Fibroblast of the conjunctiva (primary cell): ENCODE results near the gene KRI1.
A peak's percentile ranks its signal among the peaks of the same experiment; 100 is the strongest.
"Not testable (repeated sequence)": the region's sequence is repeated elsewhere in the genome, so short reads cannot be mapped to it uniquely, and the experiment has no call there.

ENCODE experiments used
- DNase-seq: peaks from one replicate; pipeline ENCODE4 v3.0.0-alpha.2; 2010; ENCODE audit warnings: low read depth

Gene KRI1

DNA sequence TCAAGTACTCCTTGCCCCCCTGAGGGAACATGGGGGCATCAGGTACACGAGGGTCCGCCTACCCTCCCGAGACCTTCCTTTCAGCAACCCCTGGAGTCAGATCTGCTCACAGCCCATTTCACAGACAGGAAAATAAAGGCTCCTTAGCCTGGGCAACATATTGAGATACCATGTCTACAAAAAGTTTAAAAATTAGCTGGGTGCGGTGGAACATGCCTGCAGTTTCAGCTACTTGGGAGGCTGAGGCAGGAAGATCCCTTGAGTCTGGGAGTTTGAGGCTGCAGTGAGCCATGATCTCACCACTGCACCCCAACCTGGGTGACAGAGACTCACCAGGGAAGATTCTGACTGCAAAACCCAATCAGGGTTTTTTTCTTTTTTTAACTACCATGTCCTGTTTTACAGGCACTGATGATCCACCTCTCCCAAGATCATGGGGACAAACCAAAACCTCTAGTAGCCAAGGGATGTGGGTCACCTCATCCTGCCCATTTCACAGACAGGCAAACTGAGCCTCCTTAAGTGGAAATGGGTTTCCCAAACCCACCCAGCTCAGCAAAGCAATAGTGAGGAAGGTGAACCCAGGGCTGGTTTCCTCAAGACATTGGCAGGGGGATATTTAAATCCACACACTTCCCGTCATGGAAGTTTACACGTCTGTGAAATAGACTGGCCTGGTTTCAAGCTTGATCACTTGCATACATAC, 9.4 kb upstream of the KRI1 start:
- DNase-seq = no peak

DNA sequence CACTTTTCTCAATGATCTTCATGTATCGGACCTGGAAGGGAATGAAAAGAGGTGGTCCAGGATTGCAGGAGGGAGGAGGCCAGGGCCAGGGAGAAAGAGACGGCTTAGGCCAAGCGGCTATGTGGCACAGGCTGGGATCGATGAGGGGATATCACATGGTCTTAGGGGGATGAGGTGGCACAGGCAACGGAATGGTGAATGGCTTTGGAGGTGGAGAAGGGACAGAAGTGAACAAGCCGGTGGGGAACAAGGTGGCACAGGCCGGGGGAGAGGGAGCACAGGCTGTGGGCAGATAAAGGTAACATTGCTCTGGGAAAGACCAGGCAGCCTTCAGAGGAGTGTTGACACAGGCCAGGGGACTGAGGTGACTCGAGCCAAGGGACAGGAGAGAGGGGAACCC, 8.7 kb upstream of the KRI1 start:
- DNase-seq = no peak

DNA sequence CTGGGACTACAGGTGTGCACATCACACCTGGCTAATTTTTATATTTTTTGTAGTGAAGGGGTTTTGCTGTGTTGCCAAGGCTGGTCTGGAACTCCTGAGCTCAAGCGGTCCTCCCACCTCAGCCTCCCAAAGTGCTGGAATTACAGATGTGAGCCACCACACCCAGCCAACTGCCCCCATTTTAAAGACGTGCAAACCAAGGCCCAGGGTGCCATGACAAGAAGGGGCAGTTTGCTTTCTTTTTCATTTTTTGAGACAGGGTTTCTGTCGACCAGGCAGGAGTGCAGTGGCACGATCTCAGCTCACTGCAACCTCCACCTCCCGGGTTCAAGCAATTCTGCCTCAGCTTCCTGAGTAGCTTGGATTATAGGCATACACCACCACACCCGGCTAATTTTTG, 8.0 kb upstream of the KRI1 start:
- DNase-seq = not testable (repeated sequence)

DNA sequence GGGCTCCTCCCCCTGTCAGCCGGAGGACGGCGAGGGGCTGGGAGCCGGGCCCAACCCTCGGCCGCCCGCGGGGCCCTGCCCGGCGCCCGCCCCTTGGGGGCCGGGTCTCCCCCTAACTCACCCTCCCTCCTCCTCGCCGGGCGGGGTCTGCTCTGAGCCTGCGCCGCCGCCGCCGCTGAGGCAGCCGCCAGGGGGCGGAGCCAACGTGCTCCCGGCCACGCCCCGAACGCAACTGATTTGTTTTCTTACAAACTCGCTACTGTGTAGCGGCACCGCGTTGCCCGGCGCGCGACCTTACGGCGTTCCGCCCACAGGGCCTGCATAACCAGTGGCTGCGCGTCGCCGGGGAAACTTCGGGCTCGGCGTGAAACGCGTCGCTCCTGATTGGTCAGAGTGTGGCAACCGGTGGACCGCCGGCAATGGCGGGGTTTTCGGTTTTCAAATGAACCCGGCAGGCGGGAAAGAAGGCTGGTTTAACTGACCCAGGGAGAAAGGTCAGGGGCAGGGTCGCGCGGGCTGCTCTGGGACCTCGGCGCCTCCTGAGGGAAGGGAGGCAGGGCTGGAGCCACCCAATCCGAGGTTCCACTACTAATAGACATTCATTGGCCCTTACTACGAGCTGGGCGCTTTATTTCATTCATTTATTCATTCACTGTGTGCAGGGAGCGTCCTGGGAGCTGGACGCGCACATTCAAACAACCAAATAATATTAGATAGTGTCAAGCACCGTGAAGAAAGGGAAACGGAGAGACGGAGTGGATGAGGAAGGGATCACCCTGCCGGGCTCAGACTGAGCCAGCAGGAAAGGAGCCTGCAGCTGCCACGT, 3.2 kb upstream of the KRI1 start, which contains the start of gene CDKN2D:
Gene CDKN2D, minus strand, starts transcription at position 154 of the 826 bp plus-strand sequence. CDS start 326 bp downstream, outside the sequence.
- peak; percentile 99 for DNase-seq

DNA sequence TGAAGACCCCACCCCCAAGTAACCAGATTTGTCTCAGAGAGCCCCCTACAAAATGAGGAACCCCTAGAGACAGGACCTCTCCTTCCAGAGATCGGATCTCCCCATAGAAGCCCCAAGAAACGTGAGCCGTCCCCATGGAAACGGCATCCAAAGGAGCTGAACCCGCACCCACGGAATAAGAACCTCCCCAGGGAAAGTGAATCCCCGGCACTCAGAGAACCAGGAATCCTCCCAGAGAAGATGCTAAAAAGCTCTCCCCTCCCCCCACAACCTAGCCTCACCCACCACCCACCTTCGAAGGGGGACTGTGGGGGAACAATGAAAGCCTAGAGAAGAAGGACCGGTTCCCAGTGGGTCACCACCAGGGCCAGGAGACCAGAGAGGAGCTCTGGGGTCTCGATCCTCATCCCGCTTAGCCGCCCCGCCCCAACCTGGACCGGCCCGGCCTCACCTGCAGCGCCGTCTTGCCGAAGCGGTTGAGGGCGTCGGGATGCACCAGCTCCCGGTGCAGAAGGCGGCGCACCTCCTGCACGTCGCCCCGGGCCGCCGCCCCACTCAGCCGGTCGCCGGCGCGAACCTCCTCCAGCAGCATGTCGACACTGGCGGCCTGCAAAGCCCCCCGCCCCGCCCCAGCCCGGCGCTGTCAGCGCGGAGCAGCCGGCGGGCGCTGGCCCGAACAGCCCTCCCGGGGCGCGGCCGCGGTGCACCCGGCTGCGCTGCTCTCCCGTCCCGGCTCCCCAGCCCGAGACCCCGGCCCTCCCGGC, 2.4 kb upstream of the KRI1 start:
- no peak for DNase-seq

DNA sequence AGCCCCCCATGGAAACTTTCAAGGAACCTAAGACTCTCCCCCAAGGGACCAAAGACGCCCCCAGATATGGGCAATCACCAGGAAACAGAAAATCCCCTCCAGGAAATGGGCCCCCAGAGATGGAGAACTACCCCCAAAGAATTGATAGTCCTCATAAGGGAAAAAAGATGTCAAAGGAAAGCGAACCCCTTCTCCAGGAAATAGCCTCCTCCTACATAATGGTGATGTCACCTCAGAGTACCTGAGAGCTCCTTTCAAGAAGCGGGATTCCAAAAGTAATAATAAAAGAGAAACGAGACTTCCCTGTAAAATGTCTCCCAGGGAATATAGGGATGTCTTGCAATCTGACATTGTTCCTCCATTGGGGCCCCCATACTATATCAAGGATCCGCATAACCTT, 1.8 kb upstream of the KRI1 start:
- DNase-seq = no peak

DNA sequence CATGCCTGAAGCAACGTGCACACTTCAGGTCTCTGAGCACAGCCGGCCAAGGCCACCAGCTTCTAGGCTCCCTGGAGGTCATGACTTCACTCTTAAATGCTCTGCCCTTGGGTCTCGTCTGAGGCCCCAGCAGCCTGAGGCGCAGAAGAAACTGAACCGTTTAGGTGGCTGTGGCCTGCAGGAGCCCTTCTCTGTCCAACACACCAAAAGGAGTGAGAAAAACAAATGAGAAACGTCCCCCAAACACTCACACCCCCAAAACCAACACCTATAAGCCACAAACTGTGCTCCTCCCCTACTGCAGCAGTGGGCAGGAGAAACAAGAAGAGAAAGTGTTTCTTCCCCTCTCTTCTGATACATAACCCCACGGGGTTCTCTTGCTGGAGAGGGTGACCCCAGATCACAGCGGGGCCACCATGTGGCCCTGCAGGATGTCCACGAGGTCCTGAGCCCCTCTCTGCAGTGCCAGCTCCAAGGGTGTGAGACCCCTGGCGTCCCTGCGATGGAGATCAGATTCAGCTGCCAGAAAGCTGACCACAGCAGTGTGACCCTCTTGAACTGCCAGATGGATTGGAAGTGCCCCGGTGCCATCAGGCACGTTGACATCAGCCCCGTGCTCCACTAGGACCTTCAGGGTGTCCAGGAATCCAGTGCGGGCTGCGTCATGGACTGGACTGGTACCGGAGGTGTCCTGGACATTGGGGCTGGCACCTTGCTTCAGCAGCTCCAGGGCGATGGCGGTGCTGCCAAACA, 1.0 kb upstream of the KRI1 start:
- DNase-seq = no peak

DNA sequence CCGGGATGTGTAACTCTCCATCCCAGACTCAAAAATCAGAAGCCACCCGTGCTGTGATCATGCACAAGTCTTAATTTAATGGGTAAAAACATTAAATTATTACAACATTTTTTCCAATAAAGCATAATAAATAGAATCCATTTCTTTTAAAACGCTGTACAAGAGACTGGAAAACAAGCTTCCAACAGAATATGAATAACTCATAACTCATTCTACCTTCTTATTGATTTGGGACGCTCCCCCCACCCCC, 523 bp upstream of the KRI1 start:
- no peak for DNase-seq

DNA sequence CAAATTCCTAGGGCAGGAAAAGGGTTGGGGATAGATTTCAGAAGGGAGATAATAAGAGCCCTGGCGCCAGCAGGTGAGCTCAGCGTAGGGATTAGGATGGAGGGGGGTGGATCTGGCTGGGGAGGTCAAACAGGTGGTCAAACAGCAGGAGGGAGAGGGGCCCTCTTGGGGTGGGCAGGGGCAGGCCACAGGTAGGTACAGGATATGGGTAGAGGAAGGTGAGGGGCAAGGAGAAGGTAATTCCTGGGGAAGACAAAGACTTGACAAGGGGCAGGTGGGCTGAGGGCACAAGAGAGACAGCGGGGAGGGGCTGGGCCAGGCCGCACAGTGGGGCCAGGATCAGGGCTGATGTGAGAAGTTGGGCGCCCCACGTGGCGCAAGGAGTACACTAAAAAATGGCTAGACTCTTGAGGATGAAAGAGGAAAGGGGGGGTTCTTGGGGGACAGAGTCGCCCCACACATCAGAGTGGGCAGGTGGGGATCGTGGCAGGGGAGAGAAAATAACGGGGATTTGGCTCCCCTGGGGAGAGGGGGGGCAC, 713 bp downstream of the KRI1 start:
- no peak for DNase-seq

DNA sequence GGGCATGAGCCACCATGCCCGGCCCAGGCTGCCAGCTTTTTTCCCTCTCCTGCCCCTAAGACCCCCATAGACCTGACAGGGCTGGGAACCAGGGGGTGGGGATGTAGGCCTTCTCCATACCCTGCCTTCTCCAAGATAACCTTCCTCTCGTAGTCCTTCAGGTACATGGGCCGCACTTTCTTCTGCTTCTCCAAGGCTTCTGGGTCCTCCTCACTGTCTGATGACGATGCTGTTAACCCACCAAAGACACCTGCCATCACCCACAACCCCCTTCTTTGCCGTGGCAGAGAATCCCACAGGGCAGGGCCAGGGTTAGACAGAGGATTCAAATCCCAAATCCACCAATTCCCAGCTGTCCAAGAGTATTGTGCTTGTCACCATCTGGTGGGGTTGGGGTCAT, 3.2 kb downstream of the KRI1 start:
- no peak for DNase-seq

DNA sequence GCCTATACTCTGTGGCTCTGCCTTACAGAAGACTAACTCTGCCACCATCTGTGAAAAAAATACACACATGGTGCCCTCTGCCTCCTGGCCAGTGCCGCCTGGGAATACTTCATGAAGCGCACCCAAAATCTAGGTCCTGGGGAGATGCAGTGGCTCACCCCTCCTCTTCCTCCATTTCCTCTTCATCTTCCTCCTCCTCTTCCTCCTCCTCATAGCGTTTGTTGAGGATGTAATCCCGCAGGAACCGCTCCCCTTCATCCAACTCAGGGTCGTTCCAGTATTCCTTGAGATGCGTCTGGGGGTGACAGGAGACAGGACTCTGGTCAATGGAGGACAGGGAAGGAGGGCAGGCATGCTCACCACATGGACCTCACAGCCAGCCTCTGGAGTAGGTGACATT, 5.7 kb downstream of the KRI1 start:
- DNase-seq = no peak

DNA sequence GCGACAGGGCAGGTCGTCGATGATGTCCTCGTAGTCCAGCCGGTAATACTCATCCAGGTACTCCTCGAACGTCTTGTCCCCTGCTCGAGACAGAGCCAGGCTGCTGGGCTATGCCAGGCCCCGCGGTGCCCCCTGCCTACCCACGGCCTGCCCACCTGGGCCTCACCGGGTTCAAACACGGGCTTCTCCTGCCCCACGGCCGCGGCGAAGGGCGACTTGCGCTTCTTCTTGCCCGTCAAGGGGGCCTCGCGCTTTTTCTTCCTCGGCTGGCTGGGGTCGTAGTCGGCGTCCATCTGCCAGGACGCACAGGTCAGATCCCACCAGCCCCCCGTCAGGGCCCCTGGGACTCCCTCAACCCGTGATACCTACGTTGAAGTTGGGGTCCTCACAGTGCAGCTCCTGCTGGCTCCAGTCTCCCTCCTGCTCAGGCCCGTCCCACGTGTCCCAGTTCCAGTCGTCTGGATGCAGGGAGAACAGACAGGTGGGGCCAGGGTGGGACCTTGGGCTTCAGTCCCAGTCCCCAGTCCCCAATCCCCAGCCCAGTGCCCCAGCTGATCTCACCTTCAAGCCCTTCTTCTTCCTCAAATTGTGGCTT, 8.1 kb downstream of the KRI1 start:
- no peak for DNase-seq

DNA sequence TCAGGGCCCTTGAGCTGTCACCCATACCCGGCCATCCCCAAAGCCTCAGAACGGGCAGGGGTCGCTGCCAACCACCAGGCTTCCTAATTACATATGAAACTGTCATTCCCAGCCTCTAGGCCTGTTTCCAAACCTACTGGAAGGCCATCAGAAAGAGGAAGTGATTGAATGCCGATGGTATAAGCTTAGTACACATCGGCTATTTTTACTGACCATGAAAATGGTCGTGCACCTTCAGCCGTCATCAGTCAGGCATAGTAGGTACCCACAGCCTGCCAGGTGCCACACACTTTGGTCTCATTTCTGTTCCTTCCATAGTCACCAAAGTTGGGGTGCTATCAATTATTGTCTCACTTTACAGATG, 10.2 kb downstream of the KRI1 start:
- no peak for DNase-seq

DNA sequence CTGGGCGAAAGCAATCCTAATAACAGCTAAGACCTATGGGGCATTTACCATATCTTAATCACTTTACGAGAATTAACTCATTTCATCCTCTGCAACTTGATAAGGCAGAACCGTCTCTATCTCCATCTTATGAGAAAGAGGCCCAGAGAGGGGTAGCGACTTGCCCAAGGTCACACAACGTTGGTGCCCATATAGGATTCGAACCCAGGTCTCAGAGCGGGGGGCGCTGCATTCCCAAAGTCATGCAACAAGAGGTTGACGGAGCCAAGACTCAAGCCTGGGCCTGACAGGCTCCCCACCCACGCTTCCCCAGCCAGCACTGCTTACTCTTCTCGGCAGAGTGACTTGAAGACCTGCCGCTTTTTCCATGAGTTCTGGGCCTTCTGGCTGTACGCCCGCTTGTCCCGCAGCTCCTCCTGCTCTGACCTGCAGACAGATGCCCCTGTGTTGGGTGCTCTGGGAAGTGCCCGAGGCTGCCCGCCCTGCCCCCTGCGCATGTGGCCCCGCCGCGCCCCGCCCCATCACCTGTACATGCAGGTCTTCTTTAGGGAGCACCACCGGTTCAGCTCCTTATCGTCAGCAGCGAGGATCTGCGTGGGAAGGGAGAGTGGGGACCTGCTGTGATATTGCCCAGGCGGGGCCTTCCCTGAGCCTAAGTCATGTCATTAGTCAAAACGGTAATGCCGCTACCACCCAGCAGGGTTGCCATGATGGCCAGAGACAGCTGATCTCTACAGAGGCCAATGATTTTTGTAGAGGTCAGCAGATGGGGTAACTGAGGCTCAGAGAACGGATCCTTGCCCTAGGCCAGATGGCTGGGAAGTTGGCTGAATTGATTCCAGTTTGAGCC, 10.8 kb downstream of the KRI1 start:
- no peak for DNase-seq

DNA sequence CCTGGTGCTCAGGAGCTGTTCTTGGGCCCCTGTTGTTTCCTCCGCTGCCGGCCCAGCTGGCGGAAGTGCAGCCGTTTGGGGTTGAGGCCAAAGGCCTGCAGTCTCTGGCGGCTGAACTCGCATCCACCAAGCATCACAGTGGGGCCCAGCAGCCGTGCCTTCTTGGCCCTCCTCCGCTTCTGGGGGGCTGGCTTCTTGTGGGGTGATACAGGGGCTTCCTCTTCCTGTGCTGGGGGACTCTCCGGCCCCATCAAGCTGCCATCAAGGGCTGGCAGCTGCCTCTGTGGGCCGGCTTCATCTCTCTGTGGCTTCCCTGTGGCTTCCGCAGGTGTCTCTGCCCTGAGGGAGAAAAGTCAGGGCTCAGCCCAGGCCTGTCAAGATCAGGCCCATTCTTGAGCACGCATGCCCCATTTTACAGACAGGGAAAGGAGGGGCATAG, 11.8 kb downstream of the KRI1 start:
- no peak for DNase-seq

DNA sequence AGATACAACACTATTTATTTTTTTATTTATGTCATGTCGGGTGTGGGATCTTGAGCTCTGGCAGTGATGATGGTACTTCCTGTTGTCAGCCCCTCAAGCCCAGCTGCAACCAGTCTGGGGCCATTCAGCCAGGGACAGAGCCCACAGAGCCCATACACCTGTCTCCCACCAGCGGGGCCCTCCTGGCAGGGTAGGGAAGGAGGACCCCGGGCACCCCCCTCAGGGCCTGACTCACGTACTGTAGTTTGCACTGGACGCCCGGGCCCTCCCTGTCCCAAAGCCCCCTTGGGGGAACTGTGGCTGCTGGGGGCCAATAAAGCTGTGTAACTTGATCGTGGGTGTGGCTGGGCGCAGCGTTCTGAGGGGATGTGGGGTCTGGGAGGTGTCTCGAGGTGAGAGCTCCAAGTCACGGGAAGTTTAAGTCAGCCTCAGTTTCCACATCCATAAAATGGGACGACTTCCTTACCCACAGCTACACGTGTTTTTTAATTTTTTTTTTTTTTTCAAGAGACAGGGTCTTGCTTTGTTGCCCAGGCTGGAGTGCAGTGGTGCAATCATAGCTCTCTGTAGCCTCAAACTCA, 12.6 kb downstream of the KRI1 start:
- no peak for DNase-seq

DNA sequence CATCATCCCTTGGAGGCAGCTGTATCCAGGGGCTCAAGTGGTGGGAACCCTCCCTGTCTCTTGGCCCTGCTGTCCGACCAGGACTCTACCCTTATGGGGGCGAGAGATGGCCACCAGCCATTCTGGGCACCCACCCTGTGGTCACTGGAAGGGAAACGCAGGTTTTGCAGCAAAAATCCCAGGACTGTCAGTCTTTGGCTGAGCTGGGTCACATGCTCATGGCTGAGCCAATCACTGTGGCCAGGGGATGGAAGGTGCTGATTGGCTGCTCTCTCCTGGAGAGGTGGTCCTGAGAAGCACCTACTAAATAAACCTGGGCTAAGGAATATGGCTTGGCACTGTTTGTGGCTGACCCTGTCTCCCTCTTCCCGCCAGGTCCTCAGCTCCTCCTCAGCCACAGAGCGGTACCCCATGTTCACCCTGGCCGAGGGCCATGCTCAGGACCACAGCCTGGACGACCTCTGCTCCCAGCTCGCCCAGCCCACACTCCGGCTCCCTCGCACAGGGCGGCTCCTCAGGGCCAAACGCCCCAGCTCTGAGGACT, 13.2 kb downstream of the KRI1 start:
- DNase-seq = no peak

DNA sequence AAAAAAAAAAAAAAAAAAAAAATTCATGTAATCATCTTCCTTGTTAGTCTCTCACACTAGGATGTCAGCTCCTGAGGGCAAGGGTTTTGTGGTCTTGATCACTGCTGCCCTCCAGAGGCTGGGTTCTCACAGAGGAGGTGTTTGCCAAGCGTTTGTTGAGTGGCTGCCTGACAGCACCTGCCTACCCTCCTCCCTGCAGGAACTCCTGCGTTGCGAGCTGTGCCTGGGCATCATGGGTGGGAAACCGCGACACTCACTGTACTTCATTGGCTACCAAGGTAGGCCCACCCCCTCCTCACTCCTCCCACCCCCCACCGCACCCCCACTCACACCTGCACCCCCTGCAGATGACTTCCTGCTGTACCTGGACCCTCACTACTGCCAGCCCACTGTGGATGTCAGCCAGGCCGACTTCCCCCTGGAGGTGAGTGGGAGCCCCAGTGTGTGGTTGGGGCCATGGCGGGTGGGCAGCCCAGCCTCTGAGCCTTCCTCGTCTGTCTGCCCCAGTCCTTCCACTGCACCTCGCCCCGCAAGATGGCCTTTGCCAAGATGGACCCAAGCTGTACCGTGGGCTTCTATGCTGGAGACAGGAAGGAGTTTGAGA, 14.0 kb downstream of the KRI1 start:
- DNase-seq = no peak

DNA sequence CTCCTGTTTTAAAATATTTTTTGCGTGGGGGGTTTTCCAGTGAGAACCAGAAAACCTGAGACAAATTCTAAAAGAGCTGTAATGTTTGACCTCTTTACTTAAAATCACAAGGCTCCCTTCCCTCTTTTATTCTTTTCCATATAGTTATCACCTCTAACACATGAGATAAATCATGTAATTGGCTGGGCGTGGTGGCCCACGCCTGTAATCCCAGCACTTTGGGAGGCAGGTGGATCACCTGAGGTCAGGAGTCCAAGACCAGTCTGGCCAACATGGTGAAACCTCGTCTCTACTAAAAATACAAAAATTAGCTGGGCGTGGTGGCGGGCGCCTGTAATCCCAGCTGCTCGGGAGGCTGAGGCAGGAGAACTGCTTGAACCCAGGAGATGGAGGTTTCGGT, 14.8 kb downstream of the KRI1 start:
- DNase-seq = not testable (repeated sequence)

DNA sequence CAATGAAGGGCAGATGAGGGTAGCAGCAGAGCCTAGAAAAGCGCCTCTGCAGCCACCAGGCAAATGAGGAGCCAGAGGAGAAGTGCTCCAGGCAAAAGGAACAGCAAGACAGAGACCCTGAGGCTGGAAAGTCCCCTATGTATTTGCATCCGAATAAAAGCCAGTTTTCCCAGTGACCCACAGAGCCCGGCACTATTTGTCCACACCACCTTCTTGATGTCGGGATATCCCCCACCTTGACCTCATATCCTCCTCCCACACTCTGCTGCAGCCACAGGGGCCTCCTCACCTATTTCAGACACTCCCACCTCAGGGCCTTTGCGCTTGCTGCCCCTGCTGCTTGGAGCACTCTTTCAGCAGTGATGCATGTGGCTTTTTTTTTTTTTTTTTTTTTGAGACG, 15.5 kb downstream of the KRI1 start:
- DNase-seq = no peak
